GM21367 (cell line): Measurements from ENCODE around the gene IL4R.
"Not testable (repeated sequence)": the region's sequence is repeated elsewhere in the genome, so short reads cannot be mapped to it uniquely, and the experiment has no call there.

Experiments used
- ATAC-seq: cut with Tn5 transposase; IDR thresholded peaks from one replicate; pipeline ENCODE4 v1.9.1; 2021; ENCODE audit not compliant: unreplicated experiment

IL4R gene

GRCh38 chr16:27377666-27378485 is 64.1 kb downstream of the IL4R start:
- ATAC-seq = no peak

DNA sequence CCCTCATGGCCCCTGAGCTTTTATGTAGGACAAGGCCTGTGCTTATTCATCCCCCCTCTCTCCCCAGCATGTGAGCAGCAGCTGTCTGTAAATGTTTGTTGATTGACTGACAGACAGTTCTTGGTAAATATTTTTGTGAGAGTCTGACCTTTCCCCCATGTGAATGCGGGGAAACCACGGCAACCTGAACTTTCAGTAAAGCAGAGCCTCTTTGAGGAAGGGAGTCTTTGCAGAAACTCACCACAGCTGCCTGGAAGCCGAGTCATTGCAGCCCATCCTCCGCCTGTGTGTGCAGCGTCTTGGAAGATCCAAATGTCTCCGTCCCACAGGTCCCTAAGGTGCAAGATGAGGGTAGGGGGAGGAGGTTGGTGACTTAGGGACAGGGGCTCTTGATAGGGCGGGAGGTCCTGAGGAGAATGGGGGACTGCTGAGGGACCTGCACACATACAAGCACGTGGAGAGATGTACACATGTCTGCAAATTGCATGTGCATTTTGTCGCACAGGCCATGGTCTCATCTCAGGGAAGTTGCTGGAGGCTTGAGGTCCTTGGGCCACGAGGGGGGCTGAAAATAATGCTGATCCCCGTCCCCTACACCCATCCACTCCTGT is 65.2 kb downstream of the IL4R start:
- ATAC-seq = no peak

DNA sequence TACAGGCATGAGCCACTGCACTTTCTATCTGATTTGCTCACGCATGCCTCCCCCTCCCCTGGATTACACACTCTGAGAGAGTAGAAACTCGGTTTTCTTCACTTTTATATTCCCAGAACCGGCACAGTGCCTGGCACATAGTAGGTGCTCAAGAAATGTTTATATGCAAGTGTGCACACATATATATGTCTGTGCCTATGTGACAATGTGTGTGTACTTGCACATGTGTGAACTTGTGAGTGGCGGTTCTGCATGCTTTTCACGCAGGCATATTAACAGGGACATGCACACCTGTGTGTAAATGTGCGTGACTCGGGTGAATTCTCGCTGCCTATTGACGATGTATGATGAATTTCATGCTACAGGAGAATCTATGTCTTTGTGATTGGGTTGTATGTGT is 66.1 kb downstream of the IL4R start:
- ATAC-seq = no peak

- ATAC-seq = no peak
Observed at GRCh38 chr16:27381236-27381635, 67.5 kb downstream of the IL4R start.

DNA sequence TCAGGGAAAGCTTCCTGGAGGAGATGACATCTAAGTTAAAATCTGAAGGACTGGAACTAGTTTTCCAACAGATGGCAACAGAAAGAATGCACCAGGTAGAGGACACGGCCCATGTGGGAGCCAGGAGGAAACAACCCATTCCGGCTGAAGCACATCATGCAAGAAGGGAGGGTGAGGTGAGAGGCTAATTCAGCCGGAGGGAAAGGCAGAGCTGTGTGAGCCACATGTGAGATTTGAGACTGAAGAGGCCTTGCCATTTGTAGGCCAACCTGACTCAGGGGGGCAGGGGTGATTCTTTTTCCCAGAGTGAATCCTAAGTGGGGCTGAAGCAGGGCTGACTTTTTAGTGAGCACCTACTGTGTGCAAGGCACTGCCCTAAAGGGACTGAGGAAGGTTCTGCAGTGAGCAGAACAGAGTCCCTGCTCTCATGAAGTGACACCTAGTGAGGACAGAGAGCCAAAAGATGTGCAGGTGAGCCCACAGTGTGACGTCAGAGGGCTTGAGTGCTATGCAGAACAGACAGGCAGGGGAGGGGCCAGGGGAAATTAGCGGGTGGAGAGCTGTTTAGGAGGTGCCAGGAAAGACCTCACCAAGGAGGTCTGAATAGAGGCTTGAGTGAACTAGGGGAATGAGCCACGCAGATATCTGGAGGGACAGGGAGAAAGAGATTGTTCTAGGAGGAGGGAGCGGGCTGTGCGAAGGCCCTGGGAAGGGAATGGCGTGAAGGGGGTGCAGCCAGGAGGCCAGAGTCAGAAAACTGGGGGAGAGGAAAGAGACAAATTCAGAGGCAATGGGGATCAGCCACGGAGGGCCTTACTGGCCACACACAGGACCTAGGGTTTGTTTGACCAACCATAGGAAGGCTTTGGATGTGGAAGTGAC is 68.4 kb downstream of the IL4R start:
- no peak for ATAC-seq

DNA sequence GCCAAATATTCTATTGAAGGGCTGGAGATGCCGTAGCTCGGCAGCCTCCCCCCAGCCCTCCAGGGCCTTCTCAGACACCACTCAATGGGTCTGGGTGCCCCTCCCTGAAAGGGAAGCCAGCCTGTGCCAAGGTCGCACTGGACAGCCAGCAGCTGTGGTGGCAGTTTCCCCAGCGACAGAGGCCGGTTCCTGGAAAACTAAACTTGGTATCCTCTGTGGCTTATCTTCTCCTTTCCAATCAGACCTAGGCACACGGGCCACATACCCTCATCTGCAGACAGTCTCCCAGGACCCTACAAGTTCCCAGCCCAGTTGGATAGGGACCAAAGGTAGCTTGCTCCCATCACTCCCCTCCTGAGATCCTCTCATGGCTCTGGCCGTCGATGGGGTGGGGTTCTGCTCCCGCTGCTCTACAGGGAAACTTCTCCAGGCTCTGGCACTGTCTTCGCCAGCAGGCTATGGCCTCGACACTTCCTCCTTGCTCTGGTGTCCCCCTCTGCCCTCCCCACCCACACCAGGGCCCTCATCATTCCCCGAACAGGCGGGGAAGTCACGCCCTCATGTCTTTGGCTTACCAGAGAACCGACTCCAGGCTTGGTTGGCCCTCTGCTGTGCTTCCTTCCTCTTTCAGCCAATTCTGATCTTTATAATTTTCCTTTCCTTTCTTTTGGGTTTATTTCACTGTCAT is 69.9 kb downstream of the IL4R start:
- ATAC-seq = no peak

DNA sequence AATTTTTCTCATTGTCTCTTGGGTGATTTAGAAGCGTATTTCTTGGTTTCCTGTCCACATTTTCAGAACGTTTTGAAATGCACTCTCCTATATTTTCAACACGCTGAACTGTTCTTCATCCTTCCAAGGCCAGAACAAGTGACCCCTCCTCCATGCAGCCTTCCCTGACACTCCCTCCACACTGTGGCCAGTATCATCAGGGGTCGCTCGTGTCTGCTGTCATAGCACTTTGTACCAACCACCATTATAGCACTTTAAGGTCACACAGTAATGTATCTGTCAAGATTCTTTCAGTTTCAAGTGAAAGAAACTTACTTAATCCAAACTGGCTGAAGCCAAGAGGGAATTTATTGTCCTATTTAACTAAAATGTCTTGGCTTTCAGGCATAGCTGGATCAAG is 70.7 kb downstream of the IL4R start:
- no peak for ATAC-seq

DNA sequence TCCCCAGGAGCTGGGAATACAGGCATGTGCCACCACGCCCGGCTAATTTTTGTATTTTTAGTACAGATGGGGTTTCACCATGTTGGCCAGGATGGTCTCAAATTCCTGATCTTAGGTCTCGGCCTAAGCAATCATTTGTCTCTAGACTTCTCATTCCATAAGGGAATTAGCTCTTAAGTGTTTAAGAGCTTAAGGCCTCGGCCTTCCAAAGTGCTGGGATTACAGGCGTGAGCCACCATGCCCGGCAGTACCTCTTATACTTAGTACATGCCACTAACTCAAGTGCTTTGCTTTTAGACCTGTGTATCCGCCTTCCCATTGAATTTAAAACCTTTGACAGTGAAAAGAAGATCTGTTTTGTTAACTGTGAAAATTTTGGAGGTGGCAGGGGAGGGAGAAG is 71.6 kb downstream of the IL4R start:
- ATAC-seq = no peak

- ATAC-seq = no peak
Observed at GRCh38 chr16:27386674-27387073, 72.9 kb downstream of the IL4R start.

DNA sequence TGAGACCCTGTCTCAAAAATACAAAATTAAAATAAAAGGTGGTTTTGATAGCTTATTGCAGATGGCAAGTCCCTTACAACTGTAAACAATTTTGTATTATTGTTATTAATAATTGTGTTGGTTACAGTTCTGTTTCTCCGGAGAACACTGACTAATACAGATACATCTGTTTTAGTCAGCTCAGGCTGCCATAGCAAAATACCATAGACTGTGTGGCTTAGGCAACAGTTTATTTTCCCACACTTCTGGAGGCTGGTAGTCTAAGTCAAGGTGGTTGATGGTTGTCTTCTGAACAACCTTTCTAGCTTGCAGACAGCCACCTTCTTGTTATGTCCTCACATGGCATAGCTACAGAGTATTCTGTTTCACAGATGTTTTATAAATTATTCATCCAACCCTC is 74.0 kb downstream of the IL4R start:
- ATAC-seq = no peak

DNA sequence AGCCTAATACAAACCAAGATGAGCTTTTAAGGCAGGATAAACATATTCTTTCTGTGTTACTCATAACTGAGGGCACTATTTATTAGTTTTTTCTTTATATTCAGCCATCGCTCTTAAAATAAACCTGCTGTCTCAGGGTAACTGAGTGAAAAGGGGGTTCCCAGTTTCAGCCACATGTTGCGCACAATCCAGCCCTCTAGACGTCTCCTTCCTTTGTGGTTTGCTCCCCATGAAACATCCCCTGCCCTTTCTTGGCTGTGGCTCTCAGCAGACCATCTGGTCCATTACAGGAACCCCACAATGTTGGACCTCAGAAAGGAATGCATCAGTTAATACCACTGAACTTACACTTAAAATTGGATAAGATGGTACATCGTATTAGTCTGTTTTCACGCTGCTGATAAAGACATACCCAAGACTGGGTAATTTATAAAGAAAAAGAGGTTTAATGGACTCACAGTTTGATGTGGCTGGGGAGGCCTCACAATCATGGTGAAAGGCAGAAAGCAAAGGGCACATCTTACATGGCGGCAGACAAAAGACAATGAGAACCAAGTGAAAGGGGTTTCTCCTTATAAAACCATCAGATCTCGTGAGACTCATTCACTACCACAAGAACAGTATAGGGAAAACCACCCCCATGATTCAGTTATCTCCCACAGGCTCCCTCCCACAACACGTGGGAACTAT is 75.6 kb downstream of the IL4R start:
- no peak for ATAC-seq

GRCh38 chr16:27390151-27390550 is 76.4 kb downstream of the IL4R start:
- no peak for ATAC-seq

GRCh38 chr16:27392671-27393070 is 78.9 kb downstream of the IL4R start:
- no peak for ATAC-seq

DNA sequence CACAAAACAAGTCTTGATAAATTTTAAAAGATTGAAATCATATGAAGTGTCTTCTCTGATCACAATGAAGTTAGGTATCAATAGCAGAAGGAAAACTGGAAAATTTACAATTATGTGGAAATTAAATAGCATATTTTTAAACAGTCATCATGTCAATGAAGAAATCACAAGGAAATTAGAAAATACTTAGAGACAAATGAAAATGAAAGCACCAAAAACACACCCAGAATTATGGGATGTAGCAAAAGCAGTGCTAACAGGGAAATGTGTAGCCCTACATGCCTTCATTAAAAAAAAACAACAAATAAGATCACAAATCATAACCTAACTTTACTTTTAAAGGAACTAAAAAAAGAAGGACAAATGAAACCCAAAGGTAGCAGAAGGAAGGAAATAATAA is 80.7 kb downstream of the IL4R start:
- ATAC-seq = no peak

GRCh38 chr16:27398341-27398893 is 84.6 kb downstream of the IL4R start:
- ATAC-seq = not testable (repeated sequence)

- ATAC-seq = no peak
Observed at GRCh38 chr16:27398894-27399853, 85.4 kb downstream of the IL4R start.

DNA sequence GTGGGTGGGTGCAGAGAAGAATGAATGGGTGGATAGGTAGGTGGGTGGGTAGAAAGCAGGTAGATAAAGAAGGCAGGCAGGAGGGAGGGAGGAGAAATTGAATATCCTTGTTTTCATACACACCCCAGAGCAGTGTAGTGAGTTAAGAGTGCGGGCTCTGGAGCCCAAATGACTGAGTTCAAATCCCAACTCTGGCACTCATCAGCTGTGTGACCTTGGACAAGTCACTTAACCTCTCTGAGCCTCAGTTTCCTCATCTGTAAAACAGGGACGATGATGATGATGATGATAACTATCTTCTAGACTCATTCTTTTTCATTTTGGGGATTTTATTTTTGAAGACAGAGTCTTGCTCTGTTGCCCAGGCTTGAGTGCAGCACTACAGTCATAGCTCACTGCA is 86.2 kb downstream of the IL4R start:
- ATAC-seq = no peak

GRCh38 chr16:27400751-27401620 is 87.2 kb downstream of the IL4R start:
- no peak for ATAC-seq
